ENCODE measurements around the gene GJB4. TPM values are rescaled to one million over a fixed set of nuclear protein-coding genes. Genes with fewer than 3 reads are reported as not detected.

The GJB4 gene
- 0.06 to 0.13 TPM (median 0.10 TPM) in 5 replicates for total RNA-seq (2022; extraction: Qiagen RNA extraction)

DNA sequence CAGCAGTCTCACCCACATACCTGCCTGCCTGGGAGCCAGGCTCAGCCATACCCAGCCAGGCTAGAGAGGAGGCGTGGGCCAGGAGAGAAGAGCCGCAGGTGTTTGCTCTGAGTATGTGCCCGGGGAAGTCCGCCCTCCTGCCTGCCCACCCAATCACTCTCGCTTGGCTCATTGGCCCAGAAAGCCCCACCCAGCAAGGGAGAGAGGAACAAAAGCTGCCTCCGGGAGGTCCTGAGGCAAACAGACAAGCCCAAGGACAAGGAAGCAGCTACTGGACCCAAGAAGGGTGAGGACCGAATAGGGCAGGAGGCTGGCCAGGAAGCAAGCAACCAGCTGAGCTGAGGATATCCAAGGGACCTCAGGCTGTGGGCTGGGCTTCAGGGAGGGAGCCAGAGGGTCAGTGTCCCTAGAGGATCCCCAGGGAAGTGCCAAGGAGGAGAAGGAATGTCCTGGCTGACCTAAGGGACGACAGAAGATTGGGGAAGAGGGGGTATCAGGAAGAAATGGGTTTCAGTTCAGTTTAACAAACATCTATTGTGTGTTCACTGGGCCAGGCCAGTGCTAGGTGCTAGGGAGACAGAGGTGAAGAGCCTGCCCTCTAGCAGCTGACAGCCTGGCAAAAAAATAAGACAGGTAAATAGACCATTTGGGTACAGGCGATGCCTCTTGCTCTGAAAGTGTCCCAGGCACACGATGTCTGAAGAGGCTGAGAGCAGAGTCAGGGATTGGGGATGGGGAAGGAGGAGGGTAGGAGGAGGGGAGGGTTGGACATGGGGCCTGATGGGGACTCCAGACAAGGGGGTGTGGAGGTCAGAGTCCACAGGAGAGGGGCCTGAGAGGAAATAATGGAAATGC, at the start of gene GJB4:
TSS of gene GJB4 (plus strand) at position 238 of the 855 bp plus-strand sequence. CDS start 1,515 bp downstream, outside the sequence.

DNA sequence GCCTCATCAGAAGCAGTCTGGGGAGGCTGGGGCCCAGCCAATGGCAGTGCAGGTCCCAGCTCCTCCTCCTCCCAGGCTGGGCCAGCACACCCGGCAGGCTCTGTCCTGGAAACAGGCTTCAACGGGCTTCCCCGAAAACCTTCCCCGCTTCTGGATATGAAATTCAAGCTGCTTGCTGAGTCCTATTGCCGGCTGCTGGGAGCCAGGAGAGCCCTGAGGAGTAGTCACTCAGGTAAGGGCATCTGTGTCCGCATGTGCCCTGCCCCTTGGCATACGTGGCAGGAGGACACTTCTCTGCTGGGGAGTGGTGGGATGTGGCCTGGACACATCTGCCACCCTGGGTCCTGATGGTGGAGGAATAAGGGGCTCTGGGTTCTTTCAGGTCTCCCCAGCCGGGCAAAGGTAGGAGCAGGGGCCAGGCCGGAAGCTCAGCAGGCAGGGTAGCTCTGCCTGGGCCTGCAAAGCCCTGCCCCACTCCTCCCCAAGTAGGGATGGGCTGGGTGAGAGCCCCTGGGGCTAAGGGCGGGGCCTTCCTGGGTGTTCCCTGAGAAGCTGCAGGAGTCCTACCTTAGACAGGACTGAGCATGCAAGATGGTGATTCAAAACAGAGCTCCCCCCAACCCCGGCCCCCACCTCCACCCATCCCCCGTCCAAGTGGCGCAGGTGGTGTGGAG, 4.4 kb upstream of the GJB4 start, which contains the start of gene GJB5:
TSS of gene GJB5 (plus strand) at position 84 of the 674 bp plus-strand sequence. CDS start 2,284 bp downstream, outside the sequence.

DNA sequence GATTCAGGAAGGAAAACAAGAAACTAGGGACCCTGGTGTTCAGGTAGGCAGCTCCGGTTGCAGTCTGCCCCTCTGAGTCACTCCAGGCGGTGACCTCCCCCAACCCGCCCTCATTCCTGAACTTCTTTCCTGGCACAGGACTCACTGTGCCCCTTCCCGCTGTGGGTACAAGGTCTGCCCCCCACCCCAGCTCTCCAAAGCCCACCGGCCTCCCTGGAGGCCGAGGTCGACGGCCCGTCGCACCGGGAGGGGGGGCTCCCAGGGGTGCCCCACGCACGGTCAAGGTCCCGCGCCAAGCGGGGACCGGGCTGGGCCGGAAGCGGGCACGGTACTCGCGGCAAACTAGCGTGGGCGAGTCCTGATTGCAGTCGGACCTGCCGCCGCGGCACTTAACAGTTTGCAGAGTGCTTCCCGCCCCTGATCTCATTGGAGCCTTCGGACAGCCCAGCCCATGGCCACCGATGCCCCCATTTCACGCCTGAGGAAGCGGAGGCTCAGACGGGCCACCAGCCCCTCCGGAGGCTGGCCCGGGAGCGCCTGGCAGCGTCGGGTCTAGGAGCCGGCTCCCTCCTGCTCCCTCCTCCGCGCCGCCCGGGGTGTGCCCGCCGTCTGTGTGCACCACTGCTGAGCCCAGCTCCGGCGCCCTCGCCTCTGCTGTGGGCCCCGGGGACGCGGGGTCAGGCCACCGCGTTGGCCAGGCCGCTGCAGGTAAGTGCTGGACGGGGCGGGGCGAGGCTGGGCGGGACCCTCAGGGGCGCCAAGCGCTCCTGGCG, 21.7 kb downstream of the GJB4 start, which contains the start of gene GJB3:
TSS of gene GJB3 (plus strand) at position 144 of the 773 bp plus-strand sequence. CDS start 3,549 bp downstream, outside the sequence.

DNA sequence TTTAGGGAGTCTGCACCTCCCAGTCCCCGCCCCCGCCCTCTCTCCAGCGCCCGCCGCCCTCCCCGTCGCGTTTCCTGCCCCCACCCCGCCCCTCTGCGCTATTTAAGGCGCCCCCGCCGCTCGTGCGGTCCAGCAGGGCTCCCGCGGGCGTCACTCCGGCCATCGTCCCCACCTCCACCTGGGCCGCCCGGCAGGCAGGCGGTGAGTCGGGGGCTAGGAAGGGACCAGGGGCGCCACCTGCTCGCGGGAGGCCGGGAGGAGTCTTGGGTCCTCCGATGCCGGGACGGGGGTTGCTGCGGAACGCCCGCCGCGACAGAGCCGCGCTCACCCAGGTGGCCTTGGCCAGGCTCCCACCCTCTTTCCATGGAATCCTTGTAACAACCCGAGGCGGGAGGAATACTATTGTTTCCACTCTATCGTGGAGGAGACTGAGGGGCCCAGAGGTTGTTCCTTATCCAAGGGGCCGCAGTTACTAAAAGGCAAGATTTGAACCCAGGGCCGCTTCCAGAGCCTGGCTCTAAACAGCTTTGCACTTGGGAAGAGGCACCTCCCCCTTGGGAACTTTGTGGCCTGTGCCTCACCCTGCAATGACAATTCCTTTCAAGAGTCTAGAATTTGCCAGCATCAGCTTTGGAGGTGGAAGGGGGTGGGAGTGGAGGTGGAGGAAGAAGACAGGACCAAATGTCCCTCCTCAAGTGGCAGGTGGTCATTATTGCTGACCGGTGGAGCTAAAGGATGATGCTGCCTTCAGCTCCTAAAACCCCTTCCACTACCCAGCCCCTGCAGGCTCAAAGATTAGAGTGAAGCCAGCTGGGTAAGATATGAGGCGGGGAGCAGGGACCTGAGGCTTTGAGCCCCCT, 33.6 kb downstream of the GJB4 start, which contains the start of gene GJA4:
TSS of gene GJA4 (plus strand) at position 132 of the 860 bp plus-strand sequence. CDS start 1,215 bp downstream, outside the sequence.

Other genes with a start within 250 kb of the GJB4 start
- gene GJB5, start 4.7 kb upstream of the GJB4 start, total RNA-seq (2022; extraction: Qiagen RNA extraction) = 0.12 to 0.27 TPM (median 0.15 TPM) in 4 of 5 replicates, not detected in the other
- gene GJB3, start 21.5 kb downstream of the GJB4 start, total RNA-seq (2022; extraction: Qiagen RNA extraction) = 9.5 to 15.0 TPM (median 11.7 TPM) in 5 replicates
- 0.13 TPM in 1 of 5 replicates, not detected in the others for gene GJA4, start 33.3 kb downstream of the GJB4 start, total RNA-seq (2022; extraction: Qiagen RNA extraction)
- gene SMIM12, start 100.0 kb downstream of the GJB4 start, total RNA-seq (2022; extraction: Qiagen RNA extraction) = 53.4 to 61.4 TPM (median 59.2 TPM) in 5 replicates
- gene DLGAP3, start 169.9 kb downstream of the GJB4 start, total RNA-seq (2022; extraction: Qiagen RNA extraction) = 0.08 to 0.35 TPM (median 0.22 TPM) in 5 replicates
- 15.5 to 18.4 TPM (median 15.9 TPM) in 5 replicates for gene TMEM35B, start 225.6 kb downstream of the GJB4 start, total RNA-seq (2022; extraction: Qiagen RNA extraction)